ENCODE measurements around the gene BTNL9. TPM values are rescaled to one million over a fixed set of nuclear protein-coding genes. Genes with fewer than 3 reads are reported as not detected.
"Not testable (repeated sequence)": the region's sequence is repeated elsewhere in the genome, so short reads cannot be mapped to it uniquely, and the experiment has no call there.

The BTNL9 gene
- total RNA-seq, 1 donor from 2014 or later = 105 TPM

DNA sequence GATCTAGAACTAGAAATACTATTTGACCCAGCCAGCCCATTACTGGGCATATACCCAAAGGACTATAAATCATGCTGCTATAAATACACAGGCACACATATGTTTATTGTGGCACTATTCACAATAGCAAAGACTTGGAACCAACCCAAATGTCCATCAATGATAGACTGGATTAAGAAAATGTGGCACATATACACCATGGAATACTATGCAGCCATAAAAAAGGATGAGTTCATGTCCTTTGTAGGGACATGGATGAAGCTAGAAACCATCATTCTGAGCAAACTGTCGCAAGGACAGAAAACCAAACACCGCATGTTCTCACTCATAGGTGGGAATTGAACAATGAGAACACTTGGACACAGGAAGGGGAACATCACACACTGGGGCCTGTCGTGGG lies 55.1 kb downstream of the BTNL9 start:
- DNase-seq (ENCODE audit: low spot score); ATAC-seq; intact Hi-C loops (cut with DNase I): not testable (repeated sequence)

DNA sequence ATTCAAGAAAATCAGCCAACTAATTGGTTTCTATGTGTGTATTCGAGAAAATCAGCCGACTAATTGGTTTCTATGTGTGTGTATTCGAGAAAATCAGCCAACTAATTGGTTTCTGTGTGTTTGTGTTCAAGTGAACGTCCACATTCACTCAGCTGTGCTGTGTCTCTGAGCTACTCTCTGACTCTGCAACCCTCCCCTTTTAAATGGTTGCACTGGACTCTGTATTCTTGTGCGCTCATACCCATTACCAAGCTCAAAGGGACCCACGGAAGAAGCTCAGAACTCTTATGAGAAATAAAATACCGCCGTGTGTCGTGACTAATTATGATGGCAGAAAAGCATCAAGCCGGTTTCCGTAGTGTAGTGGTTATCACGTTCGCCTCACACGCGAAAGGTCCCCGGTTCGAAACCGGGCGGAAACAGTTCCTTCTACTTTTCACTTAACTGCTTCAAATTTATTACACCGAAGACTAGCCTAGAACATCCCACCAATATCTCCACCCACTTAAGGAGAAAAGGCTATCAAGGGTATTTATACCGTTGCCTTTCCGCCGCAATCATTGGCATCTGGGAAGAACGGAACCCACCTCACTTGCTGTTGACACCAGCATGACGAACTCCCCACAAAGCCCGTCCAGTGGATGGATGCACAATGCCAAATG lies 56.8 kb downstream of the BTNL9 start:
- ATAC-seq; intact Hi-C loops (cut with DNase I); DNase-seq (ENCODE audit: low spot score): not testable (repeated sequence)

DNA sequence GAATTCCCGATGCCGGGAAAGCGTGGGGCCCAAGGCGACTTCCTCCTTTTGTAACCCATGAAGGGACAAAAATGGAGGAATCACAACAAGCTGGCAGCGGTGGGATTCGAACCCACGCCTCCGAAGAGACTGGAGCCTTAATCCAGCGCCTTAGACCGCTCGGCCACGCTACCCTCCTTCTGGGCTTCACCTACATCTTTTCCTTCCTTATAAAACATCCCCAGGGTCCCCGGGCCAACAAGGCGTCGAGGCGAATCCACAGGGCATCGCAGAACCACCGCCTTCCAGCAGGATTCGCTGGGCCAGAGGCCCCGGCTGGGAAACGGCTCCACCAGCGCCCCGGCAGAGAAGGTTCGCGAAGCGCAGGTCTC lies 57.3 kb downstream of the BTNL9 start:
- DNase-seq (ENCODE audit: low spot score); ATAC-seq; intact Hi-C loops (cut with DNase I): not testable (repeated sequence)

DNA sequence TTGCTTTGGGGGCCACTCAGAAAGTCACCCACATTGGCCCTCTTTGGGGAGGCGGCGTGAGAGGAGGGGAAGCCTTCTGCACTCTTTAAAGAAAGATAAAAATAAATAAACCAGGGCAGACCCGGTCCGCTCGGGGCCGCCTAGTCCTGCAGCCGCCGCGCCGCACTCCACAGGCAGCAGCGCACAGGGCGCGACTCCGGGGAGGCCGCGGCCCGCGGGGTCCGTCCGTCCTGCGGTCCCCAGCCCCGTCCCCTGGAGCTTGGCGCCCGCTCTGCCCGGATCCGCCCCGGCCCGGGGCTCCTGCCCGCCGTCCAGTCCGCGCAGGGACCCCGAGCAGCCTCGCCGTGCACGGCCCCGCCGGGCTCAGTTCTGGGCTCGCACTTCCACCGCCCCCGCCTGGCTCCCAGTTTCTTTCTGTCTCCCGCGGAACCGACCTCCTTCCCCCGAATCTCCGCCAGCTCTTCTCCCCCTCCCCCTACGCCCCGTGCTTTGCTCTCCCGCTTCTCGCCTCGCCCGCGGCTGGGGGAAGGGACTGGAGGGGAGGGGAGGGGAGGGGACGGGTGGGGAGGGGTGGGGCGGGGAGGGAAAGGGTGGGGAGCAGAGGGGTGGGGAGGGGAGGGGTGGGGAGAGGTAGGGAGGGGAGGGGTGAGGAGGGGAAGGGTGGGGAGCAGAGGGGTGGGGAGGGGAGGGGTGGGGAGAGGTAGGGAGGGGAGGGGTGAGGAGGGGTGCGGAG lies 57.9 kb downstream of the BTNL9 start:
- ATAC-seq; DNase-seq (ENCODE audit: low spot score); intact Hi-C loops (cut with DNase I): not testable (repeated sequence)

DNA sequence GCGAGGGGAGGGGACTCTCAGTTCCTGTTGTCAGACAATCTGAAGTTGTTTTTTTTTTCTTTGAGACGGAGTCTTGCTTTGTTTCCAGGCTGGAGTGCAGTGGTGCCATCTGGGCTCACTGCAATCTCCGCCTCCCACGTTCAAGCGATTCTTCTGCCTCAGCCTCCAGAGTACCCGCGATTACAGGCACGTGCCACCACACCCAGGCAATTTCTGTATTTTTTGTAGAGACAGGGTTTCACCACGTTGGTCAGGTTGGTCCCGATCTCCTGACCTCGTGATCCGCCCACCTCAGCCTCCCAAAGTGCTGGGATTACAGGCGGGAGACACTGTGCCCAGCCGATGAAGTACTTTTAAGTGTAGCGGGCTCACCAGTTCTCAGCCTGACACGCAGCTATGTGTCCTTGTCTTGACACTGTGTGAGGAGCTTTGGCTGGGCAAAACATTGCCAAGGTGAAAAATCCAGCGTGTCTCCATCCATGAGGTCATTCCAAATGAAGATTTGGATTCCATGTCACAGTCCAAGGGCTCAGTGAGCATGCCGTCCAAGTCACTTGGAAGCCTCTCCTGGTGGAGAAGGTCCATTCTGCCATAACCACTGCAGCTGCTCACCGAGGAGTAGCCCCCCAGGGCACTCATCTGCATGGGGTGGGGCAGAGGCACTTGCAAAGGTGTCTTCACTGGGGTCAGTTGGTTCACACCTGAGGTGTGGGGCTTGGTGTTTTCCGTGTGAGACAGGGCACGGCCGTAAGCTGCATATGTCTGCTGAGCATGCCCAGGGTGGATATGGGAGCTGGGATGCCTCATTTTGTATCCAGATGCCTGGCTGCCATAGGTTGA lies 58.9 kb downstream of the BTNL9 start:
- ATAC-seq (no peak), DNase-seq (ENCODE audit: low spot score) (no peak)
- intact Hi-C loops (cut with DNase I) = no loop called here

DNA sequence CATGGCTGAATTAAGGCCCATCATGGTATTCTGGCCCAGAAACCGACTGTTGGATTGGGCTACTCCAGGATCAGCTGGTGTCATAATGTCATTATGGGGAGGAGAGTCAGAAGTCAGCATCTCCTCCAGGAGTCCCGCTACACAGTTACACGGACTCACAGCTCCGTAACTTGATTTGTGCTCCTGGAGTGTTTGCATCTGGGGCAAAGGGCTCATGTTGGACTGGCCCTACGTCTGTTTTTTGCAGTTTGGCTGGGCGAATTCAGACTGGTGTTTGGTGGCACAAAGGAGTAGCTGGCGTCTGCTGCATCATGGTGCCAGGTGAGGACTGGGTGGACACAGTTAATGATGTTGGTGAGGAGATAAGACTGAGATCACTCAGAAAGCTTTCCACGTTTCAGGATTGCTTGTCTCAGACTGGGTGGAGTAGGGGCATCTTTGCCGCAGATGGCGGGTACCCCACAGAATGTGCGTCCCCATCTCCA lies 59.6 kb downstream of the BTNL9 start:
- ATAC-seq (no peak), DNase-seq (ENCODE audit: low spot score) (no peak)

DNA sequence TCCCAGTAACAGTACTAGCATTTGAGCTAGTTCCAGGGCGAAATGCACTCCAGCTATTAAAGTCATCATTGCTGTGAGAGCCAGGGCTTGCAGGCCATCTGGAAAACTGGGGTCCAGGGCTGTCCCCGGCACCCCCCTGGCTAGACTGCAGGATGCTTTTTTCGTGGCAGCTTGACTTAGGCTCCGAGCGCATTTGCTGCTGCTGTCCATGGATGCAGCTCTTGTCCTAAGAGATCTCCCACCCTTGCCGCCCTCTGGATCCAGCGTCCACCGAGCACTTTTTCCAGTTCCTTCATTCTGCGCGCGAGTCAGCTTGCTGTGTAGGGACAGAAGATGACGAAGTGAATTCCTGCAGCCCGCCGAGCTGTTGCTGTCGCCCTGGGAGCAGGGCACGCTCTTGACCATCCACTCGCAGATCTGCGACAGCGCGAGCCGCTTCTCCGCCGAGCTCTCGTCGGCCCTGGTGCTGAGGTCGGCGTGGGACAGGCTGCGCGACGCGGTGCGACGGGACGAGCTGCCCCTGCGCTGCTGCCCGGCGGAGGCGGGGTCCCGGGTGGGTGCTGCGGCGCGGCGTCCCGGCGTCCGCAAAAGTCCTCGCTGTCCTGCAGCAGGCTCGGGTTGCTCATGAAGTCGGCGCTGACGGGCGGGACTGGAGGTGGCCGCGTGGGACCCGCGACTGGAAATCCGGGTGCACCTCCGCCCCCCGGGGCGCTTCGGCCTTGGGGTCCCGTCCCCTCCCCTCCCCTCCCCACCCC lies 60.2 kb downstream of the BTNL9 start:
- ATAC-seq = no peak
- DNase-seq (ENCODE audit: low spot score) = no peak

More for the DNA sequence above, 59.6 kb downstream of the BTNL9 start:
- intact Hi-C loops (cut with DNase I) = no loop called here

DNA sequence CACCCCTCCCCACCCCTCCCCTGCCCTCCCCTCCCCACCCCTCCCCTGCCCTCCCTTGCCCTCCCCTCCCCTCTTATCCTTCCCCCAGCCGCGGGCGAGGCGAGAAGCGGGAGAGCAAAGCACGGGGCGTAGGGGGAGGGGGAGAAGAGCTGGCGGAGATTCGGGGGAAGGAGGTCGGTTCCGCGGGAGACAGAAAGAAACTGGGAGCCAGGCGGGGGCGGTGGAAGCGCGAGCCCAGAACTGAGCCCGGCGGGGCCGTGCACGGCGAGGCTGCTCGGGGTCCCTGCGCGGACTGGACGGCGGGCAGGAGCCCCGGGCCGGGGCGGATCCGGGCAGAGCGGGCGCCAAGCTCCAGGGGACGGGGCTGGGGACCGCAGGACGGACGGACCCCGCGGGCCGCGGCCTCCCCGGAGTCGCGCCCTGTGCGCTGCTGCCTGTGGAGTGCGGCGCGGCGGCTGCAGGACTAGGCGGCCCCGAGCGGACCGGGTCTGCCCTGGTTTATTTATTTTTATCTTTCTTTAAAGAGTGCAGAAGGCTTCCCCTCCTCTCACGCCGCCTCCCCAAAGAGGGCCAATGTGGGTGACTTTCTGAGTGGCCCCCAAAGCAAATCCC lies 61.1 kb downstream of the BTNL9 start:
- ATAC-seq; DNase-seq (ENCODE audit: low spot score); intact Hi-C loops (cut with DNase I): not testable (repeated sequence)

More for the DNA sequence above, 60.2 kb downstream of the BTNL9 start:
- intact Hi-C loops (cut with DNase I) = no loop called here

DNA sequence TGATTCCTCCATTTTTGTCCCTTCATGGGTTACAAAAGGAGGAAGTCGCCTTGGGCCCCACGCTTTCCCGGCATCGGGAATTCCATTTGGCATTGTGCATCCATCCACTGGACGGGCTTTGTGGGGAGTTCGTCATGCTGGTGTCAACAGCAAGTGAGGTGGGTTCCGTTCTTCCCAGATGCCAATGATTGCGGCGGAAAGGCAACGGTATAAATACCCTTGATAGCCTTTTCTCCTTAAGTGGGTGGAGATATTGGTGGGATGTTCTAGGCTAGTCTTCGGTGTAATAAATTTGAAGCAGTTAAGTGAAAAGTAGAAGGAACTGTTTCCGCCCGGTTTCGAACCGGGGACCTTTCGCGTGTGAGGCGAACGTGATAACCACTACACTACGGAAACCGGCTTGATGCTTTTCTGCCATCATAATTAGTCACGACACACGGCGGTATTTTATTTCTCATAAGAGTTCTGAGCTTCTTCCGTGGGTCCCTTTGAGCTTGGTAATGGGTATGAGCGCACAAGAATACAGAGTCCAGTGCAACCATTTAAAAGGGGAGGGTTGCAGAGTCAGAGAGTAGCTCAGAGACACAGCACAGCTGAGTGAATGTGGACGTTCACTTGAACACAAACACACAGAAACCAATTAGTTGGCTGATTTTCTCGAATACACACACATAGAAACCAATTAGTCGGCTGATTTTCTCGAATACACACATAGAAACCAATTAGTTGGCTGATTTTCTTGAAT lies 62.0 kb downstream of the BTNL9 start:
- ATAC-seq; intact Hi-C loops (cut with DNase I); DNase-seq (ENCODE audit: low spot score): not testable (repeated sequence)

DNA sequence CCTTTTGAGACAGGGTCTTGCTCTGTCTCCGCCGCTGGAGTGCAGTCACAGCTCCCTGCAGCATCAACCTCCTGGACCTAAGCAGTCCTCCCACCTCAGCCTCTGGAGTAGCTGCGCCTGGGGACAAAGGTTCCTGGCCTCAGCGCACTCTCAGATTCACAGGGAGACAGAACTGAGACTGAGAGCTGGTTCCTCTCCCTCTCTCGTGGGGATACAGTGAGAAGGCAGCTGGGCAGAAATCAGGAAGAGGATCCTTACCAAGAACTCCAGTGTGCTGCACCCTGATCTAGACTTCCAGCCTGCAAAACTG lies 64.1 kb downstream of the BTNL9 start:
- intact Hi-C loops (cut with DNase I) = not testable (repeated sequence)

DNA sequence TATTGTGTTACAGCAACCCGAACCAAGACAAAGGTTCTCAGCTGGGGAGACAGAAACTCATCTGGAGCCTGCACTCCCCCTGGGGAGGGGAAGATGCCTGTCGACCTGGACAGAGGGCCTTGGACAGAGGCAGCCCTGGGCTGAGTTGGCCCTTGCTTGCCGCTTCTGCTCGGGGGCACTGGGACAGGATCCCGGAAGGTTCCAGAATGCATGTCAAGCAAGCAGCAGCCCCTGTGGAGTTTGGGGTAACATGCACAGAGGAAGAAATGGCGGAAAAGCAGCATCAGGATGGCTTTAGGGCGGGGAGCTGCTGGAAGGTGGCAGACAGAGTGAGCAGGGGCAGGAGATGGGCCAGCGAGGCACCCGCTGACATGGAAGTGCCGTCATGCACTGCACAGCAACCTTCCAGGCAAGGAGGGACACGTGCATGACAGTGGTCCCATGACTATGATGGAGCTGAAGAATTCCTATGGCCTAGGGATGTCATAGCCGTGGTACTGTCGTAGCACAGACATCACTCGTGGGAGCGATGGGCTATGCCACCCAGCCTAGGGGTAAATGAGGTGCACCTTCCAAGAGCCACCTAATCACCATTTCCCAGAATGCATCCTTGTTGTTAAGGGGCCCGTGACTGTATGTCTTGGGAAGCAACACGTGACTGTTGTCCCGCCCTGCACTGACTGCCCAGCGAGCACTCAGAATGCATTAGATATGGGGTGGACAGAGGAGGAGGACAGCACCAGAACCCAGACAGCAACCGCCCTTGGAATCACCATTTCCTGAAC lies 64.7 kb downstream of the BTNL9 start:
- ATAC-seq; DNase-seq (ENCODE audit: low spot score); intact Hi-C loops (cut with DNase I): not testable (repeated sequence)

More for the DNA sequence above, 64.1 kb downstream of the BTNL9 start:
- not testable (repeated sequence) for ATAC-seq; DNase-seq (ENCODE audit: low spot score)

DNA sequence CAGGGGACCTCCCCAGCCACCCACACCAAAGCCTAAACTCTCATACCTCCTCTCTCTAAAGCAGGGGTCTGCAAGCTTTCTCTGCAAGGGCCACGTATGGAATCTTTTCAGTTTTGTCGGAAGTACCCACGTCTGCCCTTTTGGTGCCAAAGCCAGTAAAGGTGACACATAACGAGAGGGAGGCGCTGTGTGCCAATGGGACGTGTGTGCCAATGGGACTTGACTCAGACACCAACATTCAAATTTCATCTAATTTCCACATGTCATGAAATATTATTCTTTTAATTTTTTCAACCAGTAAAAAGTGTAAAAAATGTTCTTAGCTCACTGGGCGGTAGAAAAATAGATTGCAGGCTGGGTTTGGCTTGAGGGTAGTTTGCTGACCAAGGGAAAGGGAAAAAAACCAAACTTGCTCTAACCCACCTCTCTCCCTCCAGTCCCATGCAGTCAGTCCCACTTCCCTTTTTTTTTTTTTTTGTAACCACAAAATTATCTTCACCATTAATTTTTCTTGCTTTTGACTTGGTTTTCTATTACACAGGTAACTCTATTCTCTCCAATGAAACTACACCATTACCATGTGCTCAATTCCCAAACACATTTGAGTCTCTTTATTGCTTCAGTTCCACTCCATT lies 65.4 kb downstream of the BTNL9 start:
- intact Hi-C loops (cut with DNase I) = no loop called here
- DNase-seq (ENCODE audit: low spot score) = no peak
- no peak for ATAC-seq

DNA sequence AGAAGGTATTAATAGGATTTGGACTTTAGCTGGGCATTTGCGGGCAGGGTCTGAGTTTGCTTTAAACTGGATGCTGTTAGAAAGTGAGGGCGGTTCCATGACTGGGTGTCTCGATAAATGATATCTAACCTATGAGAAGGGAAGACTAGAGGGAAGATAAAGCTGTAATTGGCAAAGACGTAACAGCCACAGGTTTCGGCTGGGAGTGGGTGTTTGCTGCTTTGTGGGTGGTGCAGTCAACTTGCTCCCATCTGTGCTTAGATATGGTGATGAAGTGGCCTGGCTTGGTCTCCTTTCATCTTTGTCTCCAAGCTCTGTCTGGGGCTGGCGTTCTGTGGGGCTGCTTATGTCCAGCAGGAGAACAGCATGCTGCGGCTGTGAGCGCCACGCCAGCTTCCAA lies 67.6 kb downstream of the BTNL9 start:
- ATAC-seq (no peak), DNase-seq (ENCODE audit: low spot score) (no peak)
- intact Hi-C loops (cut with DNase I) = no loop called here

DNA sequence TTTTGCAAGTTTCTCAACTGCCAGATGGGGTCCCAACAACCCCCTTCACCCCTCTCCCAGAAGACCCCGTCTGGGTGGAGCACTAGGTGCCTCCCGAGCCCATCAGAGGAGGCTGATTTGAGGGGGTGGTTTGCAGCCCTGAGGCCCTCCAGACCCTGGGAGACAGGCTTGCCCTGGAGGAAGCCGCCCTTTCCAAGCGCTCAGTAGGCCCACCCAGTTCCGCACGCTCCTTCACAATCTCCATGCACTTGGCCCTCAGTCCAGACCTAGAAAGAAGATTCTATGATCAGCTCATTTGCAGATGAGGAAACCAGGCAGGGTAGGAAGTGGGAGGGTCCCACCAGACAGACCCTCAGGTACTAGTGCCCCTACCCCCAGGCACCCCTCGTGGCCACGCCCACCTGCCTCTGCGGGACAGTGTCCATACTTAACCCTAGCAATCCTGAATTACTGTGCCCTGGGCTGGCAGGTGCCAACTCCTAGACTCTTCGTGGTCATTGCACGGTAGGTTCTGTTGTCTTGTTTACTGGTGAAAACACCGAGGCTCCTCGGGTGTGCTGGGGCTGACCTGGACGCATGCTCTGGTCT lies 68.6 kb downstream of the BTNL9 start:
- intact Hi-C loops (cut with DNase I) = no loop called here
- ATAC-seq (no peak), DNase-seq (ENCODE audit: low spot score) (peak; percentile 52)

DNA sequence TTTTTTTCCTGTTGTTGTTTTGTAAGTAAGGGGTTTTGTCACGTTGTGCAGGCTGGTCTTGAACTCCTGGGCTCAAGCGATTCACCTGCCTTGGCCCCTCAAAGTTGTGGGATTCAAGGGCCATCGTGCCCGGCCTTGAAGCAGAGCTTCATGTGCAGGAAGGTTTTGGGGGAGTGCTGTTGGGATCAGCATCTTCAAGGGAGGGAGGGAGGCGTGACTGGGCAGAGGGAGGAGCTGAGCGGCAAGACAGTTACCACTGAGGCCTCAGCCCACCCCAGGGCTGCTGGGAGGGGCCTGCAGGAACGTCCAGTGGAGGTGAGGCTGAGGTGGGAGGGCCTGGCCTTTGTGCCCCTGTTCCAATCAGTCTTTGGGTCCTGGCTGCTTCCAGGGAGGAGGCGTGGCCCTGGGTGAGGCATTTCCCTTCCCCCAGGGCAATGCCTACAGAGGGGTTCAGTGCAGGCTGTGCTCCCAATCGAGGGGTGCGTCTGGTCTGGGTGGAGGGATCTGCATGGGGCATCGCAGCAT lies 69.5 kb downstream of the BTNL9 start:
- ATAC-seq (no peak), DNase-seq (ENCODE audit: low spot score) (peak; percentile 18)
- intact Hi-C loops (cut with DNase I) = no loop called here

DNA sequence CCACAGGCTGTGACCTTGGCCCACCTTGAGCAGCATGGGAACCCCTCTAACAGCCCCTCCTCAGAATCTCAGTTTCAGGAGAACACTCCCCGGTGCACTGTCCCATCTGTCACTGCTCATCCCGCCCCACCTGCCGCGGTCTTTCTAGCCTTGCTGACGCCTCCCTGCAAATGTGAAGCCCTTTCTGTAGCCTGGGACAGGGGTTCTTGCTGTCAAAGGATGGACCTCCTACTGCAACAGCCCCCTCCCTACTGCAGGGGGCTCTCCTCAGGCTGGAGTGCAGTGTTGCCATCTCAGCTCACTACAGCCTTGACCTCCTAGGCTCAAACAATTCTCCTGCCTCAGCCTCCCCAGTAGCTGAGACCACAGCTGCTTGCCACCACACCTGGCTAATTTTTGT lies 70.9 kb downstream of the BTNL9 start:
- intact Hi-C loops (cut with DNase I) = no loop called here
- ATAC-seq (no peak), DNase-seq (ENCODE audit: low spot score) (no peak)
